ENCODE data around the gene PCGF1.
"Not testable (repeated sequence)": the region's sequence is repeated elsewhere in the genome, so short reads cannot be mapped to it uniquely, and the experiment has no call there.

Gene PCGF1

DNA sequence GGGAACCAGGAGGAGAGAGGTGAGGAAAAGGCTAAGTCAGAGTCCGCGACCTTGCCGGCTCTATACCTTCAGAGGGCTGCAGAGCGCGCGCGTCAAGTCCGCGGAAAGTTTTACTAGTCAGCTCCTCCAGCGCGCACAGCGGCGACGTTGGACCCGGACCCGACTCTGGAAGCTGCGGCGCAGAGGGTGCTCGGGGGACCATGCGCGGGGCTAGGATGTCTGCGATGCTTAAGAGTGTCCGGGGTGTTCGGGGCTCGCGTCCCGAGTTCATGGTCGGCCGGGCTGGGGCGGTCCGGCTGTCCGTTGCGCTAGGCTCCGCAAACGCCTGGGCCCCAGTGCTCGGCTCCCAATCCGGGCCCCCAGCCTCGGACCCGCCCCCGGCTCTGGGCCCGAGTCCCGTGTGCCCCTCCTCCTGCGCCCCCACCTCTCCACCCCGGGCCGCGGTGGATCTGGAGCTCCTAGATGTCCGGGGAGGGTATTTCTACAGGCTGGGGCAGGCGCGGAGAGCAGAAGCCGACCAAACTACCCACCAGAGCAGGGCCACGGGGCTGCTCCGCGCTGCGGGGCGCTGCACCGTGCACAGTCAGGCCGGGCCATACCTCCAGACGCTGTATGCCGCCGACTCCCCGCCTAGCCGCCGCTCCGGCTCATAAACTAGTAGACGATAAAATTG, 8.1 kb downstream of the PCGF1 start, which contains the start of gene LBX2:
Gene LBX2 (minus strand): TSS at position 337 of the 673 bp plus-strand sequence. CDS start 66 bp downstream, at position 271.
- peak in 1 of 2 experiments; percentile 43 for DNase-seq (ENCODE audit: low read depth in 2 of 2)

DNA sequence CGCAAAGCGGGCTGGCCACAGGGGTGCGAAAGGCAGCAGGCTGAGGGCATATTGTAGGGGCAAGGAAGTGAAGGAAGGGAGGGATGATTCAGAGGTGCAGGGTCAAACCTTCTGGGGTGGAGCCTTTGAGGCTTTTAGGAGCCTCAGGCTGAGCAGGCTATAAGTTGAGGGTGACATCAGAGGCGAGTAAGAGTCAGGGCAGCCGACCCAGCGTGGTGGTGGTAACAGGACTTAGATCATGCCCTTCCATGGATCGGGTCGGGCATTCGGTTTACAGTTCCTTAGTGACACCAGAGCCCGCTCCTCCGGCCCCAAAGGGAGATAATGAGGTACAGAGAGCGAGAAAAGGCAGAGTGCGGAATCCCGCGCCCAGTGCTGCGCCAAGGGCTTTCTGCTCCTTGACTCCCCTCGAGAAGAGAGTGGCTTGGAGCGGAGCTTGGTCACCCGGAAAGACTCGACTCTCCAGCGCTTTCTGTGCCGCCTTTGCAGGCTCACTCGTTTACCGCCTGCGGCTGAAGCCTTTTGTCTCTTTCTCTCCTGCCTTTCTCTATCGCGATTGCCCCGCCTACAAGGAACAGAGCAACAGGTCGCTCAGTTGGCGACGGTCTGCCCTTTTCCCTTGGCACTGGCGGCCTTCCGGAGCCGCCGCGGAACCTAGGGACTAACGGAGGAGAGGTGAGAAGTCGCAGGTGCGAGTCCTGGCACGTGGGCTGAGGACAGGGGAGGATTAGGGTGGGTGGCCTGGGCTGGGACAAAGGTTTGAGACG, 8.8 kb downstream of the PCGF1 start:
- peak in 1 of 2 experiments; percentile 18 for DNase-seq (ENCODE audit: low read depth in 2 of 2)

- DNase-seq (ENCODE audit: low read depth in 2 of 2): peak in 1 of 2 experiments; percentile 16
Measured at GRCh38 chr2:74497777-74498499, 9.6 kb downstream of the PCGF1 start.

DNA sequence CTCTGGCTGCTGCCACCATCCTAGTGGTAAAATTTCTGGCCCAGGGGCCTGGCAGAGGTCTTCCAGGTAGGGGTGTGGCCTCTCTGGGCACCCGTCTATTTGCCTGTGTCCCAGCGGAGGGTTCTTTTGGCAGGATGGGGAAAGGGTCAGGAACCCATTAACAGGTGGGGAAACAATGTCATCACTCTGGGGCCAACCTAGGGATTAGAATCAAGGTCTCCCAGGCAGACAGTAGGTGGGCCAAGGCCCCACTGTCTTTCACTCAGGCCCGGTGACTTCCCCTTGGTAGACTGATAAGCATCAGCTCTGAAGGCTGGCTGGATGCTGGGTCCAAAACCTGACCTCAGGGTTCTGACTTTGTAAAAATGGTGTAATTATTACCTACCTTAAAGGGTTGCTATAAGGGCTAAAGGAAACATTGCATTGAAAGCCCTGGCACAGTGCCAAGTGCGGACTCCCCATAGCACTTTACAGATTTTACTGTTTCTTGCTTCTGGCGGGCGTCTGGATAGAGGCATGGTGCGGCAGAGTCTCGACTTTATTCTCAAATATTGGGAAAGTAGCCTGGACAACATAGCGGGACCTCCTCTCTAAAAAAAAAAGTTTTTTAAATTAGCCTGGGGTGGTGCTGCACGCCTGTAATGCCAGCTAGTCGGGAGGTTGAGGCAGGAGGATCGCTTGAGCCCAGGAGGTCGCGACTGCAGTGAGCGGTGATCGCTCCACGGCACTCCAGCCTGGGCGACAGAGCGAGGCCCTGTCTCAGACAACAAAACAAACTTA, 10.3 kb downstream of the PCGF1 start:
- DNase-seq (ENCODE audit: low read depth in 2 of 2): no peak

- no peak for DNase-seq (ENCODE audit: low read depth in 2 of 2)
Measured at GRCh38 chr2:74495440-74495839, 12.1 kb downstream of the PCGF1 start.

- no peak for DNase-seq (ENCODE audit: low read depth in 2 of 2)
Measured at GRCh38 chr2:74493546-74493945, 13.9 kb downstream of the PCGF1 start.

DNA sequence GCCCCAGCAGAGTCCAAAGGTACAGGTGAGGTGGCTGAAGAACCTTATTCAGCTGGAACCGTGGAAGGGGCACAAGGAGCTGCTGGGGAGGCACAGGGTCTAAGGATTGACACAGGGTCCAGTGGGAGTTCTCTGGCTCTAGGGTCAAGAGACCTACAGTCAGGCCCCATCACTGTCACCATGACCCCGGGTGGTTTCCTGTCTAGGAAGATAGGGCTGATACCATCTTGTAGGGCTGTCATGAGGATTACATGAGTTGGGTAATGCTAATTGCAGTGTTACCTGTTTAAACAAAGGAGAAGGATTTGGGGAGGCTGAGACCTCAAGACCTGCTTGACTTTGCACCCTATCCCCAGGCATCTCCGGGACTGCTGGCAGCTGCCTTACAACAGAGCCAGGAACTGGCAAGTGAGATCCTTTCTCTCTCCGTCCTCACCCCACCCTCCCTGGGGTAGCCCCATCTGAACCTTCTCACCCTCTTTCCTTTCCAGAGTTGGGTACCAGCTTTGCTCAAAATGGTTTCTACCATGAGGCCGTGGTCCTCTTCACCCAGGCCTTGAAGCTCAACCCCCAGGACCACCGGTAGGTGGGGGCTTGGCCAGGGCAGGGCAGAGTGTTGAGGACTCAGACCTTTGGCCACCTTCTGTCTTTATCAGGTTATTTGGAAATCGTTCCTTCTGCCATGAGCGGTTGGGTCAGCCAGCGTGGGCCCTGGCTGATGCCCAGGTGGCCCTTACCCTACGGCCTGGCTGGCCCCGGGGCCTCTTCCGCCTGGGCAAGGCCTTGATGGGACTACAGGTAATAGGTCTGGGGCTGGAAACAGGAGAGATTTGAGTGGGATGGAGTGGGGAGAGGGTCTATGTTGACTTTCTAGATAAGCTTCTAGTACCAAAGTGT, 15.6 kb downstream of the PCGF1 start:
- no peak for DNase-seq (ENCODE audit: low read depth in 2 of 2)

DNA sequence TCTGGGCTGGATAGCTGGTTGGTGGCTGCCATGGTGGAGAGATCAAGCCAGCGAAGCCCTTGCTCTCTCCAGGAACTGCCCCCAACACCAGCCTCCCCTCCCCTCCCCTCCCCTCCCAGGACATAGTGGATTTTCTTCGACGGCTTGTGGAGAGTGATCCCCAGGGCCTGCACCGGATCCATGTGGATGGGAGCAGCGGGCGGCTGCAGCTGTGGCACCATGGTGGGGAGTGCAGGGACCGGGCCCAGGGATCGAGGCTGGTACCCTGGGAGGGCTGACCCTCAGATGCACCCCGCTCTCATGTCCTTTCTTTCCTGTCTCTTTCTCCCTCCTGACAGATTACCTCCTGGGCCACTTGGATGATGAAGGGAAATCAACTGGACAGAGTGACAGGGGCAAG, 17.6 kb downstream of the PCGF1 start:
- no peak for DNase-seq (ENCODE audit: low read depth in 2 of 2)

DNA sequence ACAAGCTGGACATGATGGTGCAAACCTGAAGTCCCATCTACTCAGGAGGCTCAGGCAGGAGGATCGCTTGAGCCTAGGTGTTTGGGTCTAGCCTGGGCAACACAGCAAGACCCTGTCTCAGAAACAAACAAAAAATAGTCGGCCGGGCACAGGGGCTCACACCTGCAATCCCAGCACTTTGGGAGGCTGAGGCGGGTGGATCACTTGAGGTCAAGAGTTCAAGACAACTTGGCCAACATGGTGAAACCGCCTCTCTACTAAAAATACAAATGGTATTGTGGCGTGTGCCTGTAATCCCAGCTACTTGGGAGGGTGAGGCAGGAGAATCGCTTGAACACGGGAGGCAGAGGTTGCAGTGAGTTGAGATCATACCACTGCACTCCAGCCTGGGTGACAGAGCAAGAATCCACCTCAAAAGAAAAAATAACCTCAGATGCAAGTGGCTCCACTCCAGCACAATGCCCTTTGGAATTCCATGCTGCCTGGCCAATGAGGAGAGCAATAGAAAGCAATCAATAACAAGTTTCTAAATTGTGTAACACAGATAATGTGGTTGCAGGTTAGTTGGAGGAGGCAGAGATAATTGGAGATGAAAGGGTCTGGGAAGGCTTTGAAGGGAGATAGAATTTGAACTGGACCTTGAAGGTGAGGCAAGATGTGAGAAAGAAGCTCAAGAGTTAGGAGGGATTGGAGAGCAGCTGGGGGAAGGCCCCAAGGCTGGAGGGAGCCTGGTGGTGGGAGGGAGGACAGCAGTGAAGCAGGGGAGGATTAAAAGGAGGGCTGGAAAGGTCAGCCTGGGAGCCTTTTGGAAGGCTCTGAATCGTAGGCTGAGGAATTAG, 18.6 kb downstream of the PCGF1 start:
- no peak for DNase-seq (ENCODE audit: low read depth in 2 of 2)

DNA sequence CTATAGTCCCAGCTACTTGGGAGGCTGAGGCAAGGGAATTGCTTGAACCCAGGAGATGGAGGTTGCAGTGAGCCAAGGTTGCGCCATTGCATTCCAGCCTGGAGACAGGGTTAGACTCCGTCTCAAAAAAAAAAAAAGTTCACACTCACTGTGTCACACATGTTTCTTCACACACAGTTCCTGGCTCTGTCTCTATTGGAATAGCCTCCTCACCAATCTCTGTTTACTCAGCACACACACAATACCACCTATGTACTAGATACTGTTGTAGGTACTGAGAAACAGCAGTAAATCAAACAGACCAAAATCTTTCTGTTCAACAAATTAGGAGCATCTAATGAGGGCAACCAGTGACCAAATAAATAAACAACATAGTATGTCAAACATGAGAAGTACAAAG, 21.4 kb downstream of the PCGF1 start:
- DNase-seq (ENCODE audit: low read depth in 2 of 2): no peak

GRCh38 chr2:74483675-74484164, 23.8 kb downstream of the PCGF1 start:
- not testable (repeated sequence) for DNase-seq (ENCODE audit: low read depth in 2 of 2)

DNA sequence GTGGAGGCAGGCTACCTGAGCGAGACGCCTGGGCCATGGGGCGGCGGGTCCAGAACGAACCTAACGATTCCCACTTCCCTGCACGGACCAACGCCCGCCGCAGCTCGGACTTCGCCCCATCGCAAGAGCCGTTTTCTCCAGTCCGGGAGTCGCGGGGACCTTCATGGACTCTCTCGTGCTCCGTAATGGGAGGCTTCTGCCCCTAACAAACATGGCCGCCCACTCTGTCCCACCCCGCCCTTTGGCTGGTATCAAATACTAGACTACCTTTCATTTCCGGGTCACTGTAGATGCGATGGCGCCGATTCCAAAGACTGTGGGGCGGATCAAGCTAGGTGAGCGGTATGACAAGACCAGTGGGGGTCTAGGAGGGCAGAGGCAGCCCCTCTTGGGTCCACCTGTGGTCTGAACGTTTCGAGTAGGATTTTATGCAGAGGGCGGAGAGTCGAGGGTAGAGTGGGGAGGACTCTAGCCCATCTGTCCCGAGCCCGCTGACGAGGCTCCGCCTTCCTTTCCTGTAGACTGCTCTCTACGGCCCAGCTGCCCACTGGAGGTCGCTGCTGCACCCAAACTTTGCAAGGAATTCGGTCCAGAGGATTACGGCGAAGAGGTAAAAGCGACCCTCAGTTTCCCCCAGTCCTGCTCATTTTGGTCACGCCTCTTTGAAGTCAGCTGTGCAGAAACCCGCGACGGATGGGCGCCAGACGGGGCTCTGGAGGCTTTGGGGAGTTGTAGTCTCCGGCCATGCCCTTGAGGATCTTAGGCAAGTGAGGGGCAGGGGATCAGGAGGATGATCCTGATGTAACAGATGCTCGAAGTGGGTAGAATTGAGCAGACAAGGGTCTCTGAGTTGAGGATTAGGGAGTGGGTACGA, 24.5 kb downstream of the PCGF1 start, which contains the start of the genes CCDC142 and TTC31:
Gene CCDC142 (minus strand): TSS at position 198 of the 874 bp plus-strand sequence. CDS start 161 bp downstream, at position 37.
Gene TTC31 (plus strand): TSS at position 281 of the 874 bp plus-strand sequence. CDS start 15 bp downstream, at position 296.
- DNase-seq (ENCODE audit: low read depth in 2 of 2): peak; percentile 85 to 93

GRCh38 chr2:74481961-74482800, 25.3 kb downstream of the PCGF1 start:
- no peak for DNase-seq (ENCODE audit: low read depth in 2 of 2)

DNA sequence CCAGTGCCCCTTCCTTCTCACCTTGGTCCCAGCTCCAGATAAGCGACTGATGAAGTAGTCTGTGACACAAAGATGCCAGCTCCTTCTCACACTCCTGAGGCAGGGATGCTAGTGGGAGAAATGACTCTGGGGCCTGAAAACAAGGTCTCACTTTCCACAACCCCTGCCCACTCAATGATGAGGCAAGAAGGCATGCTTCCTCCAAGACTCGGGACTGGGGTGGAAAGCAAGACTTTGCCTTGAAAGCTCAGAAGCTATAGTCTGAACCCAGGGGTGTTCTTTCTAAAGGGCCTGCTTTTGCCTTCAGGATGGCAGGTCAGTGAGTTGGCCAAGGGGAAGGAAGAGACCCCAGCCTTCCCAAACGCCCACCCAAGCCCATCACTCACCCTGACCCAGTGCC, 26.1 kb downstream of the PCGF1 start:
- no peak for DNase-seq (ENCODE audit: low read depth in 2 of 2)

DNA sequence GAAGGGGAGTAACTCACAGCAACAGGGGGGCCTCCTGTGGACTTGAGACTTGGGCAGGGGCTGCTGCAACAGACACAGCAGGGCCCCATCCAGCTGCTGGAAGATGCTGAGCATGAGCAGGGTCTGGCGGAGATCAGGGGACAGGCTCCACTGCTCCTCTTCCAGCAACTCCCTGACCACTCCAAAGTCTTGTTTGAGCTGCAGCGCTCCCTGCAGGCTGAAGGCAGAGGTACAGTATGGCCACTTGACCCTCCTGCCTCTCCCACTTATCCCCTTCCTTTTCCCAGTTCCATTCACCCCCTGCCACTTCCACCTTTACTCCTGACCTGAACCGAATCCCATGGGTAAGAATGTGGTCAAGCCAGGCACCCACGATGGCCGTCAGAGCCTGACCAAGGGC, 32.6 kb downstream of the PCGF1 start:
- no peak for DNase-seq (ENCODE audit: low read depth in 2 of 2)

DNA sequence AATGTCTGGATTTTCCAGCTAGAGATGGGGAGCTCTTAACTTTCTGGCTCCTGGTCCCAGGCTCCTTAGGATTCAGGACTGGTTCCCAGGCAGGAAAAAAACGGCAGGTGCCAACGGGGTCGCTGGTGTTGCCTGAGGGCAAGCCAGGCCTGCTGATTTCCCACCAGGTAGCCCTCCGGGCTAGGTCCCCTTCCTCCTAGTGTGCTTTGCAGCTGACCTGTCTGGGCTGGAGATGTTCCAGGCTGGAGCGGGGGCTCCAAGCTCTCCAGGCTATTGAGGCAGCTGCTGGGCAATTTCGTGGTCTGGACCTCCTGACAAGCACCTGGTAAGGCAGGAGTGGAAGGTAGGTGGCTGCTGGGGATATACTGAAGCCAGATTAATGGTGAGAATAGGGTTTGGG, 33.0 kb downstream of the PCGF1 start:
- no peak for DNase-seq (ENCODE audit: low read depth in 2 of 2)

- DNase-seq (ENCODE audit: low read depth in 2 of 2): no peak
Measured at GRCh38 chr2:74472945-74473258, 34.6 kb downstream of the PCGF1 start.

Data from stimulated activated CD4-positive, alpha-beta T cell treated with anti-CD3 and anti-CD28 coated beads, Interleukin-12 subunit alpha, Interleukin-12 subunit beta, amount 100 ng/mL, for 24 hours (primary cell).